Panc1 (cell line): ENCODE data around the gene SLC7A4.

Experiments used
- POLR2AphosphoS5 ChIP-seq: IDR thresholded peaks from 2 replicates; pipeline ENCODE4 v1.6.1; 2012; ENCODE audit warnings: mild to moderate bottlenecking, low read depth, low read length, moderate library complexity
- SIN3A ChIP-seq: IDR thresholded peaks from 2 replicates; pipeline ENCODE4 v1.6.1; 2012; ENCODE audit warnings: low read depth, mild to moderate bottlenecking, low read length, moderate library complexity, borderline replicate concordance; ENCODE audit not compliant: insufficient read depth
- TCF7L2 ChIP-seq: IDR thresholded peaks from 2 replicates; pipeline ENCODE4 v1.6.1; 2011; ENCODE audit warnings: mild to moderate bottlenecking, low read depth, low read length, inconsistent platforms
- TF ChIP-seq, protein P1 (sequence below): fragments of 450-650 bp; IDR thresholded peaks from 2 replicates; pipeline ENCODE4 v1.5.1; 2017; ENCODE audit warnings: mild to moderate bottlenecking
- TF ChIP-seq, protein P2 (sequence below), 2 experiments: IDR thresholded peaks; 2 replicates each; pipeline ENCODE4 v1.6.1; 2011 to 2012; ENCODE audit warnings: low read depth in 2 of 2, control low read depth in 1 of 2, low read length in 1 of 2, mild to moderate bottlenecking in 1 of 2, moderate library complexity in 1 of 2; ENCODE audit not compliant: insufficient read depth in 1 of 2

DNA sequence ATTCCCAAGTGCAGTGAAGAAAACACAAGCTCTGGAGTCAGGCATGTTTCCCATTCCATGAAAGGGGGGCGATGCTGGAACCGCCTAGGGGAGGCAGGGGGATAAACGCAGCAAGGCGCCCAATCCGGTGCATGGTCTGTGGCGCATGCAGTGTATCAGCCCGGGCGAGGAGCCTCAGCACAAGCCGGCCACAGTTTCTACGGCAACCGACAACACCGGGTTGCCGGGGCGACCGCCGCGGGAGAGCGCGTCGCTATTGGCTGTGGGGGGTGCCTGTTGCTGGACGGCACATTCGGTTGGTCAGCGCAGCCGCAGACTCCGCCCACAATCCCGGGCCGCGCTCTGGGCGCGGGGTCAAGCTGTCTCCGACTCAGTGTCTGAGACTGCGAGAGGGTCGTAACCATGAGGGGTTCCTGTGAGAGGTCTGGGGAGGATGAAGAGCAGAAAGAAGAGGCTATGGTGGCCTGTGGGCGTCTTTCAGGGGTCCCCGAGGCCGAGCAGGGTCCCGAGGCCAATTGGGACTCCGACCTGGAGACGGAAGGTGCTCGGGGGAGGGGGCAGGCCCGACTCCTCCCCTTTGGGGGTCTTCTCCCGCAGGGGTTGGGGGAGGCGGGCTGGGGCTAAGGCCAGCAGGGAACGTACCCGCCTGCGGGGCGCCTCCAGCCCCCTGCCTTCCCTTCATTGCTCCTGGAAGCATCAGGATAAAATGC is 13.4 kb upstream of the SLC7A4 start, which contains the start of gene LRRC74B:
- TF ChIP-seq, protein P1, sequence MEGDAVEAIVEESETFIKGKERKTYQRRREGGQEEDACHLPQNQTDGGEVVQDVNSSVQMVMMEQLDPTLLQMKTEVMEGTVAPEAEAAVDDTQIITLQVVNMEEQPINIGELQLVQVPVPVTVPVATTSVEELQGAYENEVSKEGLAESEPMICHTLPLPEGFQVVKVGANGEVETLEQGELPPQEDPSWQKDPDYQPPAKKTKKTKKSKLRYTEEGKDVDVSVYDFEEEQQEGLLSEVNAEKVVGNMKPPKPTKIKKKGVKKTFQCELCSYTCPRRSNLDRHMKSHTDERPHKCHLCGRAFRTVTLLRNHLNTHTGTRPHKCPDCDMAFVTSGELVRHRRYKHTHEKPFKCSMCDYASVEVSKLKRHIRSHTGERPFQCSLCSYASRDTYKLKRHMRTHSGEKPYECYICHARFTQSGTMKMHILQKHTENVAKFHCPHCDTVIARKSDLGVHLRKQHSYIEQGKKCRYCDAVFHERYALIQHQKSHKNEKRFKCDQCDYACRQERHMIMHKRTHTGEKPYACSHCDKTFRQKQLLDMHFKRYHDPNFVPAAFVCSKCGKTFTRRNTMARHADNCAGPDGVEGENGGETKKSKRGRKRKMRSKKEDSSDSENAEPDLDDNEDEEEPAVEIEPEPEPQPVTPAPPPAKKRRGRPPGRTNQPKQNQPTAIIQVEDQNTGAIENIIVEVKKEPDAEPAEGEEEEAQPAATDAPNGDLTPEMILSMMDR, result no peak
- TF ChIP-seq, protein P2, sequence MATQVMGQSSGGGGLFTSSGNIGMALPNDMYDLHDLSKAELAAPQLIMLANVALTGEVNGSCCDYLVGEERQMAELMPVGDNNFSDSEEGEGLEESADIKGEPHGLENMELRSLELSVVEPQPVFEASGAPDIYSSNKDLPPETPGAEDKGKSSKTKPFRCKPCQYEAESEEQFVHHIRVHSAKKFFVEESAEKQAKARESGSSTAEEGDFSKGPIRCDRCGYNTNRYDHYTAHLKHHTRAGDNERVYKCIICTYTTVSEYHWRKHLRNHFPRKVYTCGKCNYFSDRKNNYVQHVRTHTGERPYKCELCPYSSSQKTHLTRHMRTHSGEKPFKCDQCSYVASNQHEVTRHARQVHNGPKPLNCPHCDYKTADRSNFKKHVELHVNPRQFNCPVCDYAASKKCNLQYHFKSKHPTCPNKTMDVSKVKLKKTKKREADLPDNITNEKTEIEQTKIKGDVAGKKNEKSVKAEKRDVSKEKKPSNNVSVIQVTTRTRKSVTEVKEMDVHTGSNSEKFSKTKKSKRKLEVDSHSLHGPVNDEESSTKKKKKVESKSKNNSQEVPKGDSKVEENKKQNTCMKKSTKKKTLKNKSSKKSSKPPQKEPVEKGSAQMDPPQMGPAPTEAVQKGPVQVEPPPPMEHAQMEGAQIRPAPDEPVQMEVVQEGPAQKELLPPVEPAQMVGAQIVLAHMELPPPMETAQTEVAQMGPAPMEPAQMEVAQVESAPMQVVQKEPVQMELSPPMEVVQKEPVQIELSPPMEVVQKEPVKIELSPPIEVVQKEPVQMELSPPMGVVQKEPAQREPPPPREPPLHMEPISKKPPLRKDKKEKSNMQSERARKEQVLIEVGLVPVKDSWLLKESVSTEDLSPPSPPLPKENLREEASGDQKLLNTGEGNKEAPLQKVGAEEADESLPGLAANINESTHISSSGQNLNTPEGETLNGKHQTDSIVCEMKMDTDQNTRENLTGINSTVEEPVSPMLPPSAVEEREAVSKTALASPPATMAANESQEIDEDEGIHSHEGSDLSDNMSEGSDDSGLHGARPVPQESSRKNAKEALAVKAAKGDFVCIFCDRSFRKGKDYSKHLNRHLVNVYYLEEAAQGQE (IDR thresholded peaks at IDR 0.05; ENCODE audit: insufficient read depth in 1 of 2, low read depth in 2 of 2, low read length in 1 of 2), result no peak
- TF ChIP-seq SIN3A, result no peak
- TF ChIP-seq POLR2AphosphoS5, result no peak
- TF ChIP-seq TCF7L2, result no peak
